NB4 (cell line): Measurements from ENCODE around the gene ACSL6.

Source experiments
- POLR2A ChIP-seq: IDR thresholded peaks from 2 replicates; pipeline ENCODE4 v1.6.1; 2011; ENCODE audit warnings: mild to moderate bottlenecking; ENCODE audit not compliant: insufficient read length; ENCODE audit errors: extremely low read depth
- TF ChIP-seq, protein P1 (sequence below): IDR thresholded peaks from one replicate; pipeline ENCODE4 v1.5.1; 2012; ENCODE audit warnings: low read depth, low read length

DNA sequence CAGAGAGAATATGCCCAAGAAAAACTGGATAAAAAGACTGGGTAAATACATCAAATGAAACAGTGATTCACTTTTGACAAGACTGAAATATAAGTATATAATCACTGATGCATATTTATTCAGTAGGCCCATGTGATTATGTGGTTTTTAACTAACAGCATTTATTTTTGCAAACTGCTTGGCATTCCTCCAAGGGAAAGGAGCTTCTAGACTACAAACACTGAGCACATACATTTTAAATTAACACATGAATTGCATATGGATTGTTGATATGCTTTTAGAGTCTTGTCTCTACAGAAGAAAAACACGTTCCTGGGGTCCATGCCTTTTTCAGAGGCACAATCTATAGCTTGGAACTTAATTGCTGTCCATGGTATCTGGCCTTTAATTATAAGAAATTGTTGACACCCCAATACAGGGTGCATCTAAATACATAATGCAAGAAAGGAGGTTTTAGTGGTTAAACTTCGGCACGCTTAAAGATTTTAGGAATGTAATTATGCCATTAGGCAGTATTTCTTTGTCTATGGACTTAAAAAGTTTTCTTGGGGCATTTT is 59.1 kb downstream of the ACSL6 start:
- no peak for TF ChIP-seq POLR2A
- TF ChIP-seq, protein P1, sequence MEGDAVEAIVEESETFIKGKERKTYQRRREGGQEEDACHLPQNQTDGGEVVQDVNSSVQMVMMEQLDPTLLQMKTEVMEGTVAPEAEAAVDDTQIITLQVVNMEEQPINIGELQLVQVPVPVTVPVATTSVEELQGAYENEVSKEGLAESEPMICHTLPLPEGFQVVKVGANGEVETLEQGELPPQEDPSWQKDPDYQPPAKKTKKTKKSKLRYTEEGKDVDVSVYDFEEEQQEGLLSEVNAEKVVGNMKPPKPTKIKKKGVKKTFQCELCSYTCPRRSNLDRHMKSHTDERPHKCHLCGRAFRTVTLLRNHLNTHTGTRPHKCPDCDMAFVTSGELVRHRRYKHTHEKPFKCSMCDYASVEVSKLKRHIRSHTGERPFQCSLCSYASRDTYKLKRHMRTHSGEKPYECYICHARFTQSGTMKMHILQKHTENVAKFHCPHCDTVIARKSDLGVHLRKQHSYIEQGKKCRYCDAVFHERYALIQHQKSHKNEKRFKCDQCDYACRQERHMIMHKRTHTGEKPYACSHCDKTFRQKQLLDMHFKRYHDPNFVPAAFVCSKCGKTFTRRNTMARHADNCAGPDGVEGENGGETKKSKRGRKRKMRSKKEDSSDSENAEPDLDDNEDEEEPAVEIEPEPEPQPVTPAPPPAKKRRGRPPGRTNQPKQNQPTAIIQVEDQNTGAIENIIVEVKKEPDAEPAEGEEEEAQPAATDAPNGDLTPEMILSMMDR = no peak
